NCI-H2227 (cell line): ENCODE data around the gene KIF26B.
"Not testable (repeated sequence)": the region's sequence is repeated elsewhere in the genome, so short reads cannot be mapped to it uniquely, and the experiment has no call there.

Source experiments
- DNase-seq: peaks from one replicate; lab custom pipeline; 2025; ENCODE audit not compliant: unreplicated experiment; lab: John Stamatoyannopoulos, UW

Gene KIF26B

GRCh38 chr1:245666412-245666811 is 511.6 kb downstream of the KIF26B start:
- DNase-seq = no peak

- DNase-seq = no peak
Observed at GRCh38 chr1:245671349-245671748, 516.6 kb downstream of the KIF26B start.

GRCh38 chr1:245671966-245672767 is 517.4 kb downstream of the KIF26B start:
- DNase-seq = no peak

- not testable (repeated sequence) for DNase-seq
Observed at GRCh38 chr1:245672836-245673656, 518.3 kb downstream of the KIF26B start.

GRCh38 chr1:245673881-245674414 is 519.2 kb downstream of the KIF26B start:
- no peak for DNase-seq

- DNase-seq = no peak
Observed at GRCh38 chr1:245677461-245678240, 522.9 kb downstream of the KIF26B start.

- no peak for DNase-seq
Observed at GRCh38 chr1:245678860-245679411, 524.2 kb downstream of the KIF26B start.

- no peak for DNase-seq
Observed at GRCh38 chr1:245679821-245680780, 525.3 kb downstream of the KIF26B start.

- DNase-seq = no peak
Observed at GRCh38 chr1:245682638-245683628, 528.1 kb downstream of the KIF26B start.

- no peak for DNase-seq
Observed at GRCh38 chr1:245683676-245684075, 528.9 kb downstream of the KIF26B start.

GRCh38 chr1:245684166-245684565 is 529.4 kb downstream of the KIF26B start:
- DNase-seq = no peak

- no peak for DNase-seq
Observed at GRCh38 chr1:245684571-245684970, 529.8 kb downstream of the KIF26B start.

GRCh38 chr1:245685111-245685810 is 530.5 kb downstream of the KIF26B start:
- DNase-seq = no peak

- no peak for DNase-seq
Observed at GRCh38 chr1:245686006-245686405, 531.2 kb downstream of the KIF26B start.

GRCh38 chr1:245686446-245687030 is 531.8 kb downstream of the KIF26B start:
- no peak for DNase-seq

GRCh38 chr1:245687152-245687635 is 532.4 kb downstream of the KIF26B start:
- no peak for DNase-seq
